Cardiac fibroblast (primary cell): ENCODE measurements around the gene CMBL.
"Not testable (repeated sequence)": the region's sequence is repeated elsewhere in the genome, so short reads cannot be mapped to it uniquely, and the experiment has no call there.

Source experiments
- DNase-seq, 2 donors: peaks; one replicate each; pipeline versions ENCODE4 v3.0.0 to v3.0.0-alpha.2; 2010; ENCODE audit warnings: low read depth in 2 of 2
- H3K4me3 ChIP-seq, 2 donors: replicated peaks in 1 of 2; 1 replicate in 1 of 2; 2 replicates in 1 of 2; pipeline ENCODE4 v1.5.1; 2011; ENCODE audit warnings: low read depth in 2 of 2, low read length in 2 of 2, mild to moderate bottlenecking in 2 of 2, moderate library complexity in 1 of 2
- TF ChIP-seq, protein P1 (sequence below): IDR thresholded peaks from one replicate; pipeline ENCODE4 v1.5.1; 2011; ENCODE audit warnings: low read depth, mild to moderate bottlenecking, low read length, inconsistent platforms

CMBL gene

DNA sequence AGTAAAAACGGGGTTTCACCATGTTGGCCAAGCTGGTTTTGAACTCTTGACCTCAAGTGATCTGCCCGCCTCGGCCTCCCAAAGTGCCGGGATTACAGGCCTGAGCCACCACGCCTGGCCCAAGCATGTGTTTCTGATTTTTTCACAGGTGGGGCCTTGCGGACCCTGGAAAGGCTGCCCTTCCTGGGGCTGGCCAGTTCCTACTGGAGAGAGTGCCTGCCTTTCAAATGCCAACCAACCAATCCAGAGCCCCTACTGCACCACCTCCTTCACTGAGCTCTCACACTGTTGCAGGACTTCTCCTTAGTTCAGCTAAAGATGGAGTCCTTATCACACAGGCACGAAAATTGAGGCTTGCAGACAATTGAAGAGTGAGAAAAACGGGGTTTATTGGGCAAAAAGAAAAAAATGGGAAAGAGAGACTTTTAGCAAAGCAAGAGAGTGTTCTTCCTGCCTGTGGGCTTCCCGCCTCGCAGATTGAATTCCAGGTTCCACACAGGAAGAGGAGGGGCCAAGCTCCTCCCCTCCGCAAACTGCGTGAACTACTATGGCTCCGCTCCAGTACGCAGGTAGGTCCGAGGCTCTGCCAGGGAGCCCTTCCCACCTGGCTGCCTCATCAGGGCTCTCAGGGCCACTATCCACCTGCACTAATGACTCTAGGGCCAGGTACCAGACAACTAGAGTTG is 8.3 kb upstream of the CMBL start:
- TF ChIP-seq, protein P1, sequence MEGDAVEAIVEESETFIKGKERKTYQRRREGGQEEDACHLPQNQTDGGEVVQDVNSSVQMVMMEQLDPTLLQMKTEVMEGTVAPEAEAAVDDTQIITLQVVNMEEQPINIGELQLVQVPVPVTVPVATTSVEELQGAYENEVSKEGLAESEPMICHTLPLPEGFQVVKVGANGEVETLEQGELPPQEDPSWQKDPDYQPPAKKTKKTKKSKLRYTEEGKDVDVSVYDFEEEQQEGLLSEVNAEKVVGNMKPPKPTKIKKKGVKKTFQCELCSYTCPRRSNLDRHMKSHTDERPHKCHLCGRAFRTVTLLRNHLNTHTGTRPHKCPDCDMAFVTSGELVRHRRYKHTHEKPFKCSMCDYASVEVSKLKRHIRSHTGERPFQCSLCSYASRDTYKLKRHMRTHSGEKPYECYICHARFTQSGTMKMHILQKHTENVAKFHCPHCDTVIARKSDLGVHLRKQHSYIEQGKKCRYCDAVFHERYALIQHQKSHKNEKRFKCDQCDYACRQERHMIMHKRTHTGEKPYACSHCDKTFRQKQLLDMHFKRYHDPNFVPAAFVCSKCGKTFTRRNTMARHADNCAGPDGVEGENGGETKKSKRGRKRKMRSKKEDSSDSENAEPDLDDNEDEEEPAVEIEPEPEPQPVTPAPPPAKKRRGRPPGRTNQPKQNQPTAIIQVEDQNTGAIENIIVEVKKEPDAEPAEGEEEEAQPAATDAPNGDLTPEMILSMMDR, result no peak
- no peak overlapping the region for H3K4me3 ChIP-seq
- DNase-seq, result no peak

DNA sequence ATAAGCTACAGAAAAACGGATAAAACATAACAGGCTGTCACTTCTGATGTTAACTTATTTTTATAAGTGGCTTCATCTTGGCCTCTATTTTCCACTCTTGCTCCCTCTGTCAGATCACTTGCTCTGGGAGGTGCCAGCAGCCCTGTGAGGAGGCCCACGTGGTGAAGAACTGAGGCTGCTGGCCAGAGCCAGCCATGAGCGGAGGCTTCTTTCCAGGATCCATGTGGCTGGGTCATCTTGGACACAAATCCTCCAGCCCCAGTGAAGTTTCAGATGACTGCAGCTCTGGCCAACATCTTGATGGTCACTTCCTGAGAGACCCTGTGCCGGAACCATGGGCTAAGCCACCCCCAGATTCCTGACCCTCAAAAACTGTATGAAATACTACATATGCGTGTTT is 7.5 kb upstream of the CMBL start:
- TF ChIP-seq, protein P1, result no peak
- no peak for DNase-seq

DNA sequence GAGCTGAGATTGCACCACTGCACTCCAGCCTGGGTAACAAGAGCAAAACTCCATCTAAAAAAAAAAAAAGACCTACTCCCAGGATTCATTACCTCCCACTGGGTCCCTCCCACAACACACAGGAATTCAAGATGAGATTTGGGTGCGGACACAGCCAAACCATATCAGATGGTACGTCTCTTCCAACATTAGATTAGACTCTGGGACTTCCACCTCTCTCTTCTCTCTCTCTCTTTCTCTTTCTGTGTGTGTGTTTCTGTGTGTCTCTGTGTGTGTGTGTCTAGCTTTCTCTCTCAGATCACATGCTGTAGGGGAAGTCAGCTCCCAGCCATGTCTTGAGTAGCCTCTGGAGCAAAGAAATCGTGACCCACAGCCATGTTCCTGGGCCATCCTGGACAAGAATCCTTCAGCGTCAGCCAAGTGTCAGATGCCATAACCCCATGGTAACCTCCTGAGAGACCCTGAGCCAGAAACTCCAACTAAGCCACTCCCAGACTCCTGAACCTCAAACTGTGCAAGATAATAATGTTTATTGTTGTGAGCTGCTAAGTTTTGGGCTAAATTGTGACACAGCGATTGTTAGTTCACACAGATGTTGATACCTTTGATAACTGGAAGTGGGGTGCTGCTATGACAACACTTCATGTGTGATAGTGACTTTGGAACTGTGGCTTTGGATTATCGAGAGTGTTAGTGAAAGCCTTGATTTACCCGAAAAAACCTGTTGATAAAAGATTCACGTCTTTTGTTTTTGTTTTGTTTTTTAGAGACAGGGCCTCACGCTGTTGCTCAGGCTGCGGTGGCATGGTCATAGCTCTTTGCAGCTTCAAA is 4.1 kb upstream of the CMBL start:
- no peak overlapping the region for H3K4me3 ChIP-seq
- TF ChIP-seq, protein P1, result no peak
- DNase-seq, result no peak

More for the DNA sequence above, 7.5 kb upstream of the CMBL start:
- no peak overlapping the region for H3K4me3 ChIP-seq

DNA sequence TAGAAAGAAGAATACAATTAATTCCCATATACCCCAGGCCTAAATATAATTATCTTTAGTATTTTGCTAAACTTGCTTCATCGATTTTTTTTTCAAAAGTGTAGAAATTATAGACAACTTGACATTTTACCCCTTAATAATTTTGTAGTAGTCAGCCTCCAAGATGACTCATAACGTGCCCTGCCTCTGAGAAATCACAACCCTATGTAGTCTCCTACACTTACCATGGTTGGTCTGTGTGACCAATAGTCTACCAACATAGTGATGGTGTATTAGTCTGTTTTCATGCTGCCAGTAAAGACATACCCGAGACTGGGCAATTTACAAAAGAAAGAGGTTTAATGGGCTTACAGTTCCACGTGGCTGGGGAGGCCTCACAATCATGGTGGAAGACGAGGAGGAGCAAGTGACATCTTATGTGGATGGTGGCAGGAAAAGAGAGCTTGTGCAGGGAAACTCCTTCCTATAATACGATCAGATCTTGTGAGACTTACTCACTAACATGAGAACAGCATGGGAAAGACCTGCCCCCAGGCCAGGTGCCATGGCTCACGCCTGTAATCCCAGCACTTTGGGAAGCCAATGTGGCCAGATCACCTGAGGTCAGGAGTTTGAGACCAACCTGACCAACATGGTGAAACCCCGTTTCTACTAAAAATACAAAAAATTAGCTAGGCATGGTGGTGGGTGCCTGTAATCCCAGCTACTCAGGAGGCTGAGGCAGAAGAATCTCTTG is 3.3 kb upstream of the CMBL start:
- not testable (repeated sequence) for H3K4me3 ChIP-seq
- peak in 1 of 2 donors; percentile 41 for DNase-seq

DNA sequence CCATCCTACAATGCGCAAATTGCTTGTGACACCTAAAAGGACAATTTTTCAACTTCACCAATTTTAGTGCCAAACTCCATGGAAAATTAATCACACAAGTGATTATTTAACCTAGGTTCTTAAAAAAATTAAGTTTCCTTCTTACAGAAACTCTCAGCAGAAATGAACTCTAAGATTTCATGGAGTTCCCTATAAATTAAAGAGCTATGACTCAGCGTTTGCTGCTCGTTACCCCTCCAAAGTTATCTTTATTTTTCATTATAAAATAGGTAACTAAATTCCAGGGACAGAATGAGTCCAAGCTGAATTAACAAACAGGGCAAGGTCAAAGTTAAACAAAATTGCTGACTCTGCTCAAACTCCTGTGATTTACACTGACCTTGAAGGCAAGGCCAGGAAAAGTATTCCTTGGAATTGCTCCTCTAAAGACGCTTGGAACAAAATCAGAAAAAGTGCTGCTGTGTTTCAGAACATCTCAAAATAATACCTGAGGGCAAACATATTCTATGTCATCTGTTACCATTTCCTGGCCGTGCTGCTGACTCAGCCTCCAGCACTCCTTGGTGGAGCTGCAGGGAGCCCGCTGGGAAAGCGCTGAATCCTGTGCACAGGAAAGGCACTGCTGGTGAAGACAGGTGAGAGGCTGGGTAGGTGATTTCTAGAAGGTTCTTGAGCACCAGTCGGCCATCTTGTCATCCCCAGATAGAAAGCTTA is 2.5 kb upstream of the CMBL start:
- TF ChIP-seq, protein P1, result no peak
- peak in 1 of 2 donors; percentile 31 for DNase-seq
- H3K4me3 ChIP-seq, result no peak overlapping the region

DNA sequence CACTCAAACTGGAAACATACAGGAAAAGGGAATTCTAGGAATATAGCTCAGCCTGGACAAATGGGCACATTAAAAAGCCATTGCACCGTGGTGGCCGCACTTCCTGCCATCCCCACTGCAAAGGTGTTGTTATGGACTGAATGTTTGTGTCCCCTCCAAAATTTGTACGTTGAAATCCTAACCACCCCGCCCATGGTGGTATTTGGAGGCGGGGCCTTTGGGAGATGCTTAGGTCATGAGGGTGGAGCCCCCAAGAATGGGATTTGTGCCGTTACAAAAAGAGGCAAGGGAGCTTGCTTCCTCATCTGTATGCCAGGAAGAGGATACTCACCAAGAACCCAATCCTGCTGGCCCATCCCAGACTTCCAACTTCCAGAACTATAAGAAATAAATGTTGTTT is 1.1 kb upstream of the CMBL start:
- TF ChIP-seq, protein P1, result no peak
- H3K4me3 ChIP-seq, result no peak overlapping the region
- DNase-seq, result no peak
